Activated CD4-positive, alpha-beta T cell treated with anti-CD3 and anti-CD28 coated beads, Interleukin-2, Interleukin-4, amounts not matched to agents 100 ng/mL and 50 ng/mL, durations not matched to agents 16 hours and 8 hours (primary cell): ENCODE results near the gene CHST15.
A peak's percentile ranks its signal among the peaks of the same experiment; 100 is the strongest.

Experiments used
- DNase-seq: peaks from one replicate; pipeline ENCODE4 v3.0.0-alpha.2; 2020; ENCODE audit warnings: low spot score

Gene CHST15

GRCh38 chr10:124065382-124066125 is 27.8 kb downstream of the CHST15 start:
- no peak for DNase-seq

DNA sequence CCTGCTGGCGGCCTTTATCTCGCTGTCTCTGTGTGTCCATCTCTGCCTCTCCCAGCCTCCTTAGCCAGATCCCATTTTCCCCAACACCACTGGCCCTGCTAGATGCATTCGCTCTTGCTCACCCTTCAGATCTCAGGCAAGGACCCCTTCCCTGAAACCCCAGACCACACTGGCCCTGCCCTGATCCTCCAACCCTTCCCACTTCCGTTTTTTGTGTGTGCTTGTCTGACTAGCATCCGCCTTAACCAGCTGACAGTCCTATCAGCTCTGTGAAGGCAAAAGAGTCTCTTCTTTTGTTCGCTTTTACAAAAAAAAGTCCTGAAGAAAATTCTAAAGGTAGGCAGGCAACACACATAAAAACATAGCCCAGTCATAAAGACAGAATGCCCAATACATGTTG is 28.7 kb downstream of the CHST15 start:
- DNase-seq: peak; percentile 11

- DNase-seq: peak; percentile 24
Observed at GRCh38 chr10:124063750-124064603, 29.4 kb downstream of the CHST15 start.

GRCh38 chr10:124062390-124062789 is 31.0 kb downstream of the CHST15 start:
- DNase-seq: no peak

GRCh38 chr10:124061030-124061429 is 32.4 kb downstream of the CHST15 start:
- DNase-seq: no peak

DNA sequence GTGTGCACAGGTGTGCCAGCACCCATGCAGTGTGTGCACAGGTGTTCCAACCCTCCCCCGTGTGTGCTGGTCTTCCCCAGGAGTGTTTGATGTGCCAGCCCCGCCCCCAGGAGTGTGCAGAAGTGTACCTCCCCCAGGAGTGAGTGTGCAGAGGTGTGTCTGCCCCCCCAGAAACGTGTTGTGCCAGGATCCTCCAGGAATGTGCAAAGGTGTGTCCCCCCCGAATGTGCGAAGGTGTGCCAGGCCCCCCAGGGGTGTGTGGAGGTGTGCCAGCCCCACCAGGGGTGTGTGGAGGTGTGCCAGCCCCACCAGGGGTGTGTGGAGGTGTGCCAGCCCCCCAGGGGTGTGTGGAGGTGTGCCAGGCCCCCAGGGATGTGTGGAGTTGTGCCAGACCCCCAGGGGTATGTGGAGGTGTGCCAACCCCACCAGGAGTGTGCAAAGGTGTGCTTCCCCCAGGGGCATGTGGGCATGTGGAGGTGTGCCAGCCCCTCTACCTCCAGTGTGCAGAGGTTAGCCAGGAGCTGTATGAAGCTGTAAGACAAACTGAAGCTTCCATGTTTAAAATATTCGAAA is 33.2 kb downstream of the CHST15 start:
- DNase-seq: no peak

DNA sequence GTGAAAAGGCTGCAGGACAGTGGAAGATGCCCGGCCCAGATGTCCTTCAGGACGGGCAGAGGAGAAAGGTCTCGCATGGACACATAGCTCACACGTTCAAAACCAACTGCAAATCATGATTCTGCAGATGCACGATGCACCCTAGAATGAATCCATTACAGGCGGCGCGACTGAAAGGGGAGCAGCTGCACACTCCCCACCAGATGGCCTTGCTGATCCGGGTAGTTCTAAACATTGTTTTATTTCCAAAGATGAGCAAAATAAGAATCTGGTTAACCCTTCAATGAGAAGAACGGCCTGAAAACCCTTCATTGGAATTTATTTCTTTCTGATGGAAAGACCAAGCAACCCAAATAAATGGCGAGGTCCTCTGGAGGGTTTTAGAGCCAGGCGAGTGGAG is 33.8 kb downstream of the CHST15 start:
- DNase-seq: no peak

DNA sequence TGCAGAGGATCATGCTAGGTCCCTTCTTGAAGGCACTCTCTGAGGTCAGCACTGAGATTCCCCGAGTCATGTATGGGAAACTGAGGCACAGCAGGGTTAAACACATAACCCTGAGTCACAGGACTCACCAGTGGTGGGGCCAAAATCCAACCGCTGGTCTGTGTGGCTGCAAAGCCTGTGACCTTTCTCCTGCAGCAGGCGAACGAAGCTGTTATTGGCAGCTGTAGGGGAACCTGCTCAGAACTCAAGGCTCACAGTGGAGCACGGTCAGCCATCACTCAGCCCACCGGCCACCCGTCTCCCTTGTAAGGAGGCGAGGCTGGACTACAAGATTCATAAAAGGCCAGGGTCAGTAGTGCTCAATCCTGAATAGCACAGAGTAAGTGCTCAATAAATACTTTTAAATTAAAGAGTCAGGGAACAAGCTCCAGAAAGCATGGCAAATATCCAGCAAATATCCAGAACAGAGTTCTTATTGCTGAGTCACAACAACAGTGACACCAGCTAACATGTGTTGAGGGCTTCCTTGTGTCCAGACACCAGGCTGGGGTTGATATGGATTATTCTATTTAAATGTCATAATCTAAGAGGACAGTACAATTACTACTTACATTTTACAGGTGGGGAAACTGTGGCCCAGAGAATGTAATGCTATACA is 34.9 kb downstream of the CHST15 start:
- DNase-seq: no peak

- no peak for DNase-seq
Observed at GRCh38 chr10:124057601-124058000, 35.8 kb downstream of the CHST15 start.

GRCh38 chr10:124056337-124056980 is 36.9 kb downstream of the CHST15 start:
- DNase-seq: no peak

- no peak for DNase-seq
Observed at GRCh38 chr10:124053971-124054370, 39.4 kb downstream of the CHST15 start.

DNA sequence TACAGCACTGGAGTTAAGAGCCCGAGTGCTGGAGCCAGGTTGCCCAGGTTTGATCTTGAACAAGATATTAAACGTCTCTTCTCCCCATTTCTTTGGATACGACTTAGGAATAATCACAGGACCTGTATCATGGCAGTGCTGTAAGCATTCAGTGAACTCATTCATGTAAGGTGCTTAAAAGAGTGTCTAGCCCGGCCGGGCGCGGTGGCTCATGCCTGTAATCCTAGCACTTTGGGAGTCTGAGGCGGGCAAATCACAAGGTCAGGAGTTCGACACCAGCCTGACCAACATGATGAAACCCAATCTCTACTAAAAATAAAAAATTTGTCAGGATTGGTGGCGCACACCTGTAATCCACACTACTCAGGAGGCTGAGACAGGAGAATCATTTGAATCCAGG is 40.8 kb downstream of the CHST15 start:
- DNase-seq: no peak

DNA sequence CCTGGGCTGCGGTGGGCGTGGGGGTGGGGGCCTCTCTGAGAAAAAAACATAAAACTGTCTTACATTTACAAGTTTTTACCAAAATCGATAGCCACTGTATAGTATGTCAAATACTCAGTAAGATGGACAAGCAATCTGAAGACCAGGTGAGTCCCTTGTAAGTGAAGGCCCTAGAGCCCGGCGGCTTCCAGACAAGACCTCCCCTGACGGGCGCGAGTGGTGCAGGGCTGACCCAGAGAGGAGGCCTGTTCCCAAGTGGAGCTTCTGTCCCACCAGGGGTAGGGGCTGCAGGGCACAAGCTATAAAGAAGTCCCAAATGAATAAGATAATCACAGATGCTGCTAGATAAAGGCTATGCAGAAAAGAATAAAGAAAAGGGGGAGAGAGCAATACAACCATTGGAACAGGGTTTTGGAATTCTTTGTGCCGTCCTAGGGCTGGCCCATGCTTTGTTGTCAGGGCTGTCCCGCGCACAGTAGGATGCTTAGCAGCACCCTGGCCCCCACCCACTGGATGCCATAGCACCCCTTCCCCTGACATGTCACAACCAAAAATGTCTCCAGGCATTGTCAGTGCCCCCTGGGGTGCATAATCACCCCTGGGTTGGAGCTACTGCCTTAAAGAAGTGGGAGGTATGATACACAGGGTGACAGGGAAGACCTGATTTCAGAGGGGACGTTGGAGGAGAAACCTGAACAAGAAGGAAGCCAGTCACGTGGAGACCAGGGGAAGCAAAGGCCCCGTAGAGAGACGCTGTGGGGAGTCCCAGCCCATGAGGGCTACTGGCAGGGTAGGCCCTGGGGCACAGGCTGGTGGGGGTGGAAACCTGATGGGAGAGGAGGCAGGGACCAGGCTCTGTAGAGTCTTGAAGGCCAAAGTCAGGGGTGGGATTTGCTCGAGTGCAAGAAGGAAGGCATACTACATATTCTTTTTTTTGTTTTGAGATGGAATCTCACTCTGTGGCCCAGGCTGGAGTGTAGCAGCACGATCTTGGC is 43.1 kb downstream of the CHST15 start:
- DNase-seq: no peak

GRCh38 chr10:124049484-124049883 is 43.9 kb downstream of the CHST15 start:
- DNase-seq: no peak

GRCh38 chr10:124048371-124049290 is 44.8 kb downstream of the CHST15 start:
- DNase-seq: no peak

DNA sequence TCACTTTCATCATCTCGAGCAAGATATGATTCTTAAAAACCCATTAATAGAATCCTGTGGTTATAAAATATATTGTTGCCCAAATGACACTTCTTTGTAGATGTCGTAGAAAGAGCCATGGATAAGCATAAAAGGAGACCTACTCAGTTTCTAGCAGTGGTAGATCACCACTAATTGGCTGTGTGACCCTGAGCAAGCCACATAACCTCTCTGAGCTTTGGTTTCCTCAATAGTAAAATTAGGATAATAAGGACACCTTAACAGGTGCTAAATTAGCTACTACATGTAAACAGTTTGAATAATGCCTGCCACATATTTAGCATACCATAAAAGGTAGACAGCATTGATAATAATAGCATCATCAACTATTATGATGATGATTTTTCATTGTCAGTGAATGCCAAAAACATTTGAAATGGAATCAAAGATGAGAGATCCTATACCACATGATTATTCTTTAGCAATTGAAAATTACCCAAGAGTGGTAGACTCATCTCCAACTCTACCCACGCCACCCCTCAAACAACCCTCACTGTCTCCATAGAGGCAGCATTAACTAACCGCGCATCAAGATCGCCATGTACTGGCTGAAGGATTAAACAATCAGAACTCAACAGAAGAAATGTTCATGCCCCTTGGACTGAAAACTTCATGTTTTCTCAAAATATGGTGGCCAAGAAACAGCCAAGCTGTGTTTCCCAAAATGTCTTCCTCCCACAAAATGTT is 45.8 kb downstream of the CHST15 start:
- no peak for DNase-seq

DNA sequence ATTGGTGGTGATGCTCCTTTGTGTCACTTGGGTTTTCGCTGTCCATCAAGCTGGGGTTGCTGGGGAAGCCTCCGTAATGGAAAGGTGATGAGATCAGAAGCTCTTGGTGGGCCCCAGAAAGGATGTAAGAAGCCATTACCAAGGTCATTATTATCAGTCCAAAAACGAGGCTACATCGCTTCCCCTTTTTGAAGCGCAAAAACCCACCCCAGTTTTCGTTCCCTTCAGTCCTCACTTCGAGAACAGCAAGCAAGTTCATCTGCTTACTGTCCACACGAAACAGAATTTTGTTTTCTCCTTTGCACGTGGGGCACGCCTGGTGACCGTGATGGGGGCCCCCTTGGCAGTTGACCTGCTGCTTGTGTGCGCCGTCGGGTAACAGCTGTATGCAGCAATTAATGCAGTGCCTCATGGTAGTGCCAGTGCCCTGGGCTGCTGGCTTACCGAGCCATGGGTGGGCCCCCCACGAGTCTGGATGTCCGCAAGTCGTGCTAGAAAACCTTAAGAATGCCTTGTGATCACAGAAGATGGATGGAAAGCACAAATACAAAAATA is 47.5 kb downstream of the CHST15 start:
- no peak for DNase-seq

DNA sequence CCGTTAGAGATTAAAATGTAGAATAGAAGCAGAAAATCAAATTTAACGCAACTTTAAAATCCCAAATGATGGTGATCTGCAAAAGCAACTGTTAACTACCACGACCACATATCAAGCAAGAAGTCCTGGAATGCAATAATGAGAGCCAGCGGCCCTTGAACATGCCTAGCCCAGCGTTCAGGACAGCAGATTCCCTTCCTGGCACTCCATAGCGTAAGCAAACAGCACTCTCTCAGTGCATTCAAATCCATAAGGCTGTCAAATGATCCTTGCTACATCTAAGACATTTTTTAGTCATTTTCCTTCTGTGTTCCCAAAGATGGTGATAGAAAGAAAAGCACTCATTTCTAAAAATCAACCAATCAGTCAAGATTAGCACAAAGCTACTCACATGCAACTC is 48.1 kb downstream of the CHST15 start:
- no peak for DNase-seq
